ENCODE data around the gene BHLHE23.

Gene BHLHE23

DNA sequence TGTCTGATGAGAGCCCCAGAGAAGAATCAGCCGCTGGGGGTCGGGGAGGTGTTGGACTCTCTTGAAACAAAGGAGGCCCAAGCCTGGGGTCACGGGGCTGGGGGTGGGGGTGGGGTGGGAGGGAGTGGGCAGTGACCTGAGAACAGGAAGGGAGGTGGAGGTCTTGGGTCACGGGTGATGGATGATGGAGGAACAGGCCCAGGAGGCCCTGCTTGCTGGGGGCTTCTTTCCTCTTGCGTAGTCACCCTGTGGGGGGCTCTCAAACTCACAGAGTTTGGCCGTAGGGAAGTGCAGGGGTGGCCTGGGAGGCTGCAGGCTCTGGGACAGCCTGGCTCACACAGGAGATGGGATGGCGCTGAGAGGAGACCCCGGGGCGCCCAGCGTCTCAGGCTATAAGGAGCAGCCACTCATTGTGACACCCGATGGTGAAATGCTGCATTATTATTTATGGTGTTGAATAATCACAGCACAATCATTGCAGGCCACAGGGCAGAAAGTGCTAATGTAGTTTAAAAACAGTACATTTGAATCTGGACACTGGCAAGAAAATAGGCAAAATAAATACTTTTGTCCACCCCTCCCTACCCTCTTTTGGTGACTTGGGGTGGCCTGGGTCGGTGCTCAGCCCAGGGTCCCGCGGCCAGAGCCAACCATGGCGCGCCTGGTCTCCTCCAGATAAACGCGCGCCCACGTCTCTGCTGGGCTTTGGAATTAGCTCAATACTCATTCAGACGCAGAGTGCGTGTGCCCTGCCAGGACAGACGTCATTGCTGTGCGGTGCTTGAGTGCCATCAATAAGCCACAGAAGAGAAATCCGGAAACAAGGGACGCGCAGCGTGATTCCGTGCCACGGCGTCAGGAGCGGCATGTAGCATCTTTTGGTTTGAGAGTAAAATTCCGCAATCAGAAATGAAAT, 27.3 kb upstream of the BHLHE23 start:
- FAIRE-seq (peak; percentile 51), DNase-seq (ENCODE audit: insufficient read length, low spot score) (no peak)

DNA sequence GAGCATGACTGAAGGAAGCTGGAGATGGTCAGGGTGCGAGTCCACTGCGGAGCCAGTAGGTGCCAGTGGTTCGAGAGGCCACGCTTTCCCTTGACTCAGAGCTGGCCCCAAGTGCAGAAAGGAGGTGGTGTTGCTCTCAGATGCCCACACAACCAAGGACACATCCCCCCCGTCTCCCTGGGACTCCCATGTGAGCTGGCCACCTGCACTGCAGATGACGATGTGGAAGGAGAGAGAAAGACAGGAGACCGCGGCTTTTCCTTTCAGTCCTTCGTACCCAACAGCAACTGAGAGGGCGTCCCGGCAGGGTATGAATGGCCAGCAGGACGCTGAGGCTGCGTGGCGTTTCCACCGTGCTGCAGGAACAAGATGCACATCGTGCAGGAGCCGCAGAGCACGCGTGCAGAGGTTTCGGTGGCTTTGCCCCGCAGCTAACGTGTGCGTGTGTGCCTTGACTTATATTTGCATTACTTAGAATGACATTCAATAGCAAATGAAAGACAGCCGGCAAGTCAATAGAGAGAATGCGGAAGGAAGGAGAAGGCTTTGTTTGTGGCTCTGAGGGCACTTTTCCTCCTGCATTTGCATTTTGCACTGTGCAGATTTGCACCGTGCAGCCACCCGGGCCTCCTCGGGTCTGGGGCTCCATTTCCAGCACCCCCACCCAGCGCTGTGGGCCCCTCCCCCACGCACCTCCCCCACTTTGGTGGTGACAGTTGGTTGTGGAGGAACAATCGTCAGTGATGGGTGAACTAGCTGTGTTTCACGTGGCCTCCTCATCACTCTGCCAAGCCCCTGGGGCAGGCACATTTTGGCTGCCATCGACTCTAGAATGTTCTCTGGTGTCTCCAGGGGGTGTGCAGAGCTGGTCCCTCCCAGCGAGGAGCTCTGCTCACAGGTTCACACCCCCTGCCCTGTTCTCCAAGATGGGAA, 26.4 kb upstream of the BHLHE23 start:
- FAIRE-seq = peak; percentile 92
- no peak for TF ChIP-seq SPI1 (IDR thresholded peaks at IDR 0.05; ENCODE audit: low read depth, low read length)
- peak; percentile 91; the same call in 1 of the 2 replicates for TF ChIP-seq POU2F2 (IDR thresholded peaks at IDR 0.05; ENCODE audit: low read depth, low read length)
- peak; percentile 2; the same call in 1 of the 2 replicates for TF ChIP-seq POLR2AphosphoS5 (IDR thresholded peaks at IDR 0.05; ENCODE audit: low read depth, low read length)
- no peak for TF ChIP-seq PAX5 (IDR thresholded peaks at IDR 0.05; ENCODE audit: insufficient read depth, low read length, severe bottlenecking)
- TF ChIP-seq TAF1 (IDR thresholded peaks at IDR 0.05; ENCODE audit: low read depth, low read length) = no peak
- no peak for DNase-seq (ENCODE audit: insufficient read length, low spot score)

More for the DNA sequence above, 27.3 kb upstream of the BHLHE23 start:
- no peak for TF ChIP-seq POLR2A (IDR thresholded peaks at IDR 0.05; ENCODE audit: low read depth, low read length)
- no peak for TF ChIP-seq TAF1 (IDR thresholded peaks at IDR 0.05; ENCODE audit: low read depth, low read length)
- no peak for TF ChIP-seq SPI1 (IDR thresholded peaks at IDR 0.05; ENCODE audit: low read depth, low read length)
- no peak for TF ChIP-seq POLR2AphosphoS5 (IDR thresholded peaks at IDR 0.05; ENCODE audit: low read depth, low read length)
- no peak for TF ChIP-seq PAX5 (IDR thresholded peaks at IDR 0.05; ENCODE audit: insufficient read depth, low read length, severe bottlenecking)
- TF ChIP-seq POU2F2 (IDR thresholded peaks at IDR 0.05; ENCODE audit: low read depth, low read length) = no peak

DNA sequence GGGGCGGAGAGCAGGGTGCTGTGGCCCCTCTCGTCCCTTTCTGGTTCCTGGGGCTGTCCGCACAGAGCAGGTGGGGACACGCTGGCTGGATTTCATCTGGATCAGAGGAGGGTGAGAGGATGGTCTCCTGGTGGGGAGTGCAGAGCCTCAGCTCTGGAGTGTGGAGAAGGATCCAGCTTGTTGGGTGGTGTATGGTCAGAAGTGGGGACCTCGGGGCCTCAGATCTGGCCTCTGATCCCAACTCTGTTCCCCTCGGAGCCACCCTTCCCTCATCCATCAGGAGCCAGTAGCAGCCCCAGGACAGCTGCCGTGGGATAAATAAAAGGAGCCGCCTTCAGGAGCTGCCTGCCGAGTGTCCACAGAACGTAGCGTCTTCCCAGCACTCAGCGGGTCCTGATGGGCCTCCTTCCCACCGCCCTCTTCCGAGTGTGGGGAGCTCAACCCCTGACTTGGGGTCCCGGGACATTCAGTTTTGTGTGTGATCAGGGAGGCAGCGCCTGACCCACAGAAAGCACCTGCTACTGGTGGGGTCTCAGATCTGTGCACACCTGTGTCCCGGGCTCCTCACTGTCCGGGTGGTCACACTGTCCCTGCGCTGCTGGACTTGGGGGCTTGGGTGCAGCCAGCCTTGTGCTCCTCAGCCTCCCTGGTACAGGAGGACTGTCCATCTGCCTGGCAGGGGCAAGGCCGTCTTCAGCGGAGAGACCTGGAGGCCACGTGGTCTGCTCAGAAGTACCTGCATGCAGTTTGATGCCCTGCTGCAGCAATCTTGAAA, 25.4 kb upstream of the BHLHE23 start:
- TF ChIP-seq SPI1 (IDR thresholded peaks at IDR 0.05; ENCODE audit: low read depth, low read length) (no peak), POLR2AphosphoS5 (IDR thresholded peaks at IDR 0.05; ENCODE audit: low read depth, low read length) (0 out of 2 replicates have a peak, but pooled peaks have one; percentile 8), POU2F2 (IDR thresholded peaks at IDR 0.05; ENCODE audit: low read depth, low read length) (0 out of 2 replicates have a peak, but pooled peaks have one; percentile 45), PAX5 (IDR thresholded peaks at IDR 0.05; ENCODE audit: insufficient read depth, low read length, severe bottlenecking) (no peak)
- no peak for FAIRE-seq
- no peak for DNase-seq (ENCODE audit: insufficient read length, low spot score)

DNA sequence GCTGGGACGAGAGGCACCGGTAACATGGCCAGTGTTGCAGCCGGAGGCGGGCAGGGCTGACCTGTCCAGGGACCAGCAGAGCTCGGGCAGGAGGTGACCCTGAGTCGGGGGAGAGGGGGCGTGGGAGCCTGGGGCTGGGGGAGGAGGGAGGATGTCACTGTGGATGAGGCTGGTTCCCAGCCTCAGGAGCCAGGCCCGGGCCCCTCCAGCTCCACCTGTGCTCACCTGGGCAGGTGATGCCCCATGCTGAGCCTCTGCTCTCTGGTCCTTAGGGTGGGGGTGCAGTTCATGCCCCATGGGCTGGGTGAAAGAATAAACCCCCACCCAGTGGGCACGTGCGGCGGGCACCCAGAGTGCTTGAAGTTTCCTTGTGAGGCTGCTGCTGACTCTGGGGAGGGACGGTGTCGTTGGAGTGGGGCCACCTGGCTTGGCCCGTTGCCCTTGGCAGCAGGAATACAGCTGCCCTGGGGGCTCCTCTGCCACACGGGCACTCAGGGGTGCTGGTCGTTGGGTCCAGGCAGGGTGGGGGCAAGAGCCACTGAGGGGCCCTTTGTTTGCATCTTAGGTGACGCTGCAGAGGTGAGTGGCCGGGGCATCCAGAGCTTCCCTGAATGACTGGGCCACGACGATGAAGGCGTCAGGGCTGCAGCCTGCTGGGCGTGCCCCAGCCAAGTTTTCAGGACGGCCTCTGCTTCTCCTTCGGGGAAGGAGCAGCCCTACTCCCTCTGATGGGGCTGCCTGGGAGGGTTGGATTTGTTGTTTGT, 24.7 kb upstream of the BHLHE23 start:
- DNase-seq (ENCODE audit: insufficient read length, low spot score) (no peak), FAIRE-seq (no peak)
- TF ChIP-seq SPI1 (IDR thresholded peaks at IDR 0.05; ENCODE audit: low read depth, low read length) (no peak), POLR2A (IDR thresholded peaks at IDR 0.05; ENCODE audit: low read depth, low read length) (no peak), POLR2AphosphoS5 (IDR thresholded peaks at IDR 0.05; ENCODE audit: low read depth, low read length) (no peak), PAX5 (IDR thresholded peaks at IDR 0.05; ENCODE audit: insufficient read depth, low read length, severe bottlenecking) (no peak), TAF1 (IDR thresholded peaks at IDR 0.05; ENCODE audit: low read depth, low read length) (no peak)

DNA sequence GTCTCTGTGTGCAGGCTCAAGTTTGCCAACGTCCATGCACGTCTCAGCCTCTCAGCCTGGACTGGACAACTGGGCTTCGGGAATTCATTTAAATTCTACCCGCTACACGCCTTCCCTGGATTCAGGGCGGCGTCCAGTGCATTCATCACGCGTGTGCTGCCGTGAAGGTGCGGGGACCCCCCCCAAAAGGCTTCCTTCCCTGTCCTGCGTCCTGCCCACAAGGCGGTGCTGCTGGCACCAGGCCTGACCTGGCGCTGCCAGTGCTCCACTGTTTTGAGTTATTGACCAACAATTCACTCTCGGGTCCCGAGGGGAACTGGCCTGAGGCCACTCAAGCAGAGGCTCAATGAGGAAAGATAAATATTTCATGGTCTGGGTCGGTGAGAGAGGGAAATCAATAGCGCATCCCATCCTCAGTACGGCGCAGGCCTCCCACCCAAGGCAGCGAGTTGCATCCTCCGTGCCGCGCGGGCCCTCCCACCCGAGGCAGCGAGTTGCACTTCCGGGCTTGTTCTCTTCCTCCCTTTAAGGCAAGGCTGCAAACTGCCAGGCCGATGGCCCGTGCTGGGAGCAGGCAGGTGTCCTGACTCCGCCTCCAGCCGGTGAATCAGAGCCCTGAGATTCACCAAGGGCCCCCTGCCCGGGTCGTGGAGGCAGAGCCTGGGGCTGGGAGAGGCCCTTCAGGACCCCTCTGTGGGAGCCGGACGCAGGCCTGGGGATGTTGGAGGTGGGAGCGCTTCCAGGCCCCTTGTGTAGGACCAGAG, 22.8 kb upstream of the BHLHE23 start:
- DNase-seq (ENCODE audit: insufficient read length, low spot score) (no peak), FAIRE-seq (peak; percentile 85)
- no peak for TF ChIP-seq POU2F2 (IDR thresholded peaks at IDR 0.05; ENCODE audit: low read depth, low read length)
- TF ChIP-seq POLR2A (IDR thresholded peaks at IDR 0.05; ENCODE audit: low read depth, low read length) = no peak
- no peak for TF ChIP-seq PAX5 (IDR thresholded peaks at IDR 0.05; ENCODE audit: insufficient read depth, low read length, severe bottlenecking)
- no peak for TF ChIP-seq TAF1 (IDR thresholded peaks at IDR 0.05; ENCODE audit: low read depth, low read length)
- no peak for TF ChIP-seq SPI1 (IDR thresholded peaks at IDR 0.05; ENCODE audit: low read depth, low read length)
- TF ChIP-seq POLR2AphosphoS5 (IDR thresholded peaks at IDR 0.05; ENCODE audit: low read depth, low read length) = no peak

DNA sequence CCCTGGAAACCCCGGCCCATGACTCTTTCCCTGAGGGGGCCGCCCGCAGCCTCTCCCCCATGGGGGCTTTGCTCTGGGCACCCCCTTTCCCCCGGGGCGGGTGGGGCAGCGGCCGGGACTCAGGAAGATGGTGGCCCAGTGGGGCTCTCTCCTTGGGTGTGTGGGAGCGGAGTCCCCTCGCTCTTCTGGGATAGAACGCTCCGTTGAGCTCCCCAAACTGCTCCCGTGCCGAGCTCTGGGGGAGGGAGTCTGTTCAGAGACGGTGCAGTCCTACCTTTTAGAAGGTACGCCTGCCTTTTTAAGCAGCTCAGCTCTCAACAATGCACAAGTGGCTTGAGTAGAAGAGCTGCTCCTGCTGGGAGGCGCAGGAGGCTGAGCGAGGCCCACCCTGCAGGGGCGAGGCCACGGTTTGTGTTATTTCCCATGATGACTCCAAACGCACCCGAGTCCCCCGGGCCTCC, 21.7 kb upstream of the BHLHE23 start:
- TF ChIP-seq POLR2AphosphoS5 (IDR thresholded peaks at IDR 0.05; ENCODE audit: low read depth, low read length) = no peak; the same call in 1 of the 2 replicates
- FAIRE-seq = peak; percentile 13
- no peak for DNase-seq (ENCODE audit: insufficient read length, low spot score)

DNA sequence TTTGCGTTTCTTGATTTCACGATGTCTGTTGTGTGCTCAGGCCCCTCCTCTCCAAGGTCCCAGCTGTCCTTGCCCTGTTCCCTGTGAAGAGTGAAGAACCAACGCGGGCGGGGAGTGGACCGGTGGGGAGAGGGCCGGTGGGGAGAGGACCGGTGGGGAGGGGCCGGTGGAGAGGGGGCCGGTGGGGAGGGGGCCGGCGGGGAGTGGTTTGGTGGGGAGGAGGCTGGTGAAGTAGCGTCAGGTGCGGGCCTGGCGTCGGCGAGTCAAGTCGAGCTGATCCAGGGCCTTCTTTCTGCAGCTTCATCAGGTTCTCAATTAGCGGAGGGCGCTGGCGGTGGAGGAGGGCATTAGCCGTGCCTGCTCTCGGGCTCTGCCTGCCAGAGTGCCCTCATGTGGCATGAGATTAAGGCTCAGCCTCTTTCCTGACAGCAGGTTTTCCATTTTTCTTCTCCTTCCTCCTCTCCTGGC, 21.2 kb upstream of the BHLHE23 start:
- DNase-seq (ENCODE audit: insufficient read length, low spot score) (no peak), FAIRE-seq (peak; percentile 33)
- TF ChIP-seq POLR2A (IDR thresholded peaks at IDR 0.05; ENCODE audit: low read depth, low read length) (no peak), PAX5 (IDR thresholded peaks at IDR 0.05; ENCODE audit: insufficient read depth, low read length, severe bottlenecking) (no peak), TAF1 (IDR thresholded peaks at IDR 0.05; ENCODE audit: low read depth, low read length) (no peak), SPI1 (IDR thresholded peaks at IDR 0.05; ENCODE audit: low read depth, low read length) (no peak), POLR2AphosphoS5 (IDR thresholded peaks at IDR 0.05; ENCODE audit: low read depth, low read length) (no peak; the same call in 1 of the 2 replicates), POU2F2 (IDR thresholded peaks at IDR 0.05; ENCODE audit: low read depth, low read length) (no peak)
